Measurements from ENCODE around the gene SLC38A2.

DNA sequence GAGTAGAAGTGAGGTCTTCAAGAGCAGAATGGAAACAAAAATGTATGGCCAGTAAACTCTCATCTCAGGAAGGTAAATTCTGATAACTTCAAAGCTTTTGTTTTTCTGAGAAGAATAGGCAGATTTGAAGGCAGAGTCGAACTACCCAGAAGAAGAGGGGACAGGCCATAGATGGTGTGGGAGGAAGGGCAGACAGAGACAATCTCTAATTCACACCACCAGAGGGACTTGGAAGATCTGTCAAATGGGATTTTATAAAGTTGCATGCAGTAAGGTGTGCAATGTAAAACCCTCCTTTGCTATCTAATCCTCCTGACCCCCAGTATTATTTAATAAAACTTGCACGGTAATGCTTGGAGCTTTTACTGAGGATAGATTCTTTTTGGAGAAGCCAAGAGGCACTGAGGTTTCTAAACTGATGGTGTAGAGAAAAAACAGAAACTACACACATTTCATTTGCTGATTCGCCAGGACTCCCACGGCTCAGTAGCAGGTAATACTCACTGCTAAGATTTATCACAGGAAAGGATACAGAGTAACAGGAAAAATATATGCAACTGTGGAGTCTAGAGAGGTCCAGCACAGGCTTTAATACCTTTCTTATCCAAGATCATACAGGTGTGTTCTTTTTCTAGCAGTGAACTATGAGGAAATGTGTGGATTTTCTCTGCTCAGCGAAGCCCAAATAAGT lies 18.3 kb downstream of the SLC38A2 start:
- TF ChIP-seq, protein P1, sequence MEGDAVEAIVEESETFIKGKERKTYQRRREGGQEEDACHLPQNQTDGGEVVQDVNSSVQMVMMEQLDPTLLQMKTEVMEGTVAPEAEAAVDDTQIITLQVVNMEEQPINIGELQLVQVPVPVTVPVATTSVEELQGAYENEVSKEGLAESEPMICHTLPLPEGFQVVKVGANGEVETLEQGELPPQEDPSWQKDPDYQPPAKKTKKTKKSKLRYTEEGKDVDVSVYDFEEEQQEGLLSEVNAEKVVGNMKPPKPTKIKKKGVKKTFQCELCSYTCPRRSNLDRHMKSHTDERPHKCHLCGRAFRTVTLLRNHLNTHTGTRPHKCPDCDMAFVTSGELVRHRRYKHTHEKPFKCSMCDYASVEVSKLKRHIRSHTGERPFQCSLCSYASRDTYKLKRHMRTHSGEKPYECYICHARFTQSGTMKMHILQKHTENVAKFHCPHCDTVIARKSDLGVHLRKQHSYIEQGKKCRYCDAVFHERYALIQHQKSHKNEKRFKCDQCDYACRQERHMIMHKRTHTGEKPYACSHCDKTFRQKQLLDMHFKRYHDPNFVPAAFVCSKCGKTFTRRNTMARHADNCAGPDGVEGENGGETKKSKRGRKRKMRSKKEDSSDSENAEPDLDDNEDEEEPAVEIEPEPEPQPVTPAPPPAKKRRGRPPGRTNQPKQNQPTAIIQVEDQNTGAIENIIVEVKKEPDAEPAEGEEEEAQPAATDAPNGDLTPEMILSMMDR (IDR thresholded peaks at IDR 0.05; ENCODE audit: insufficient read depth, low read length, poor library complexity, severe bottlenecking): no peak
- TF ChIP-seq EZH2phosphoT487 (conservative IDR thresholded peaks at IDR 0.05; ENCODE audit: low read length): no peak

Measured in SU-DHL-6 (cell line).